ENCODE measurements around the gene NDUFA12.

NDUFA12 gene

GRCh38 chr12:94963649-94964048 lies 39.8 kb downstream of the NDUFA12 start:
- no peak for ATAC-seq
- TF ChIP-seq TCF4 (CRISPR knock-in tag; IDR thresholded peaks at IDR 0.05; ENCODE audit: borderline replicate concordance) = no peak
- TF ChIP-seq TSHZ2 (CRISPR knock-in tag; IDR thresholded peaks at IDR 0.05) = no peak
- no peak for TF ChIP-seq CSRNP3 (CRISPR knock-in tag; IDR thresholded peaks at IDR 0.05)
- no peak for TF ChIP-seq TOX (CRISPR knock-in tag; IDR thresholded peaks at IDR 0.05; ENCODE audit: borderline replicate concordance)
- TF ChIP-seq PATZ1 (CRISPR knock-in tag; IDR thresholded peaks at IDR 0.05; ENCODE audit: borderline replicate concordance) = no peak
- no peak for TF ChIP-seq CSDC2 (CRISPR knock-in tag; IDR thresholded peaks at IDR 0.05)
- TF ChIP-seq ISL1 (CRISPR knock-in tag; IDR thresholded peaks at IDR 0.05) = no peak

- no peak for ATAC-seq
- TF ChIP-seq ARNTL (CRISPR knock-in tag; IDR thresholded peaks at IDR 0.05; ENCODE audit: borderline replicate concordance, low read depth) (no peak), RARB (CRISPR knock-in tag; IDR thresholded peaks at IDR 0.05) (no peak), ZFP30 (CRISPR knock-in tag; IDR thresholded peaks at IDR 0.05) (no peak), PATZ1 (CRISPR knock-in tag; IDR thresholded peaks at IDR 0.05; ENCODE audit: borderline replicate concordance) (no peak), CSDC2 (CRISPR knock-in tag; IDR thresholded peaks at IDR 0.05) (no peak), ZC3H10 (CRISPR knock-in tag; IDR thresholded peaks at IDR 0.05) (no peak), ESRRG (CRISPR knock-in tag; IDR thresholded peaks at IDR 0.05) (0 out of 2 replicates have a peak, but pooled peaks have one; percentile 12), ZNF565 (CRISPR knock-in tag; conservative IDR thresholded peaks at IDR 0.05; ENCODE audit: low read depth) (no peak), ISL1 (CRISPR knock-in tag; IDR thresholded peaks at IDR 0.05) (peak; percentile 85), CREB5 (CRISPR knock-in tag; IDR thresholded peaks at IDR 0.05; ENCODE audit: low read depth) (peak; percentile 56; the same call in 1 of the 2 replicates), TSHZ2 (CRISPR knock-in tag; IDR thresholded peaks at IDR 0.05) (peak; percentile 88), TCF4 (CRISPR knock-in tag; IDR thresholded peaks at IDR 0.05; ENCODE audit: borderline replicate concordance) (peak; percentile 27; the same call in 1 of the 2 replicates), PPARA (CRISPR knock-in tag; IDR thresholded peaks at IDR 0.05; ENCODE audit: borderline replicate concordance) (no peak), CSRNP3 (CRISPR knock-in tag; IDR thresholded peaks at IDR 0.05) (no peak), BACH2 (CRISPR knock-in tag; IDR thresholded peaks at IDR 0.05; ENCODE audit: borderline replicate concordance) (no peak)
These were observed 40.8 kb downstream of the NDUFA12 start for GRCh38 chr12:94962670-94963069.

Measured in SK-N-SH treated with all-trans-retinoic acid at 6 μM for 48 hours (cell line).